GM12891 (cell line): ENCODE results near the gene TMC7. TPM values are rescaled to one million over a fixed set of nuclear protein-coding genes. Genes with fewer than 3 reads are reported as not detected.
A peak's percentile ranks its signal among the peaks of the same experiment; 100 is the strongest.

Experiments
- DNase-seq: peaks from one replicate; pipeline ENCODE4 v3.0.0; 2011; ENCODE audit warnings: low spot score; ENCODE audit not compliant: insufficient read length
- FAIRE-seq: peaks from 2 replicates; lab custom pipeline; 2011; peaks lifted over from hg19 to GRCh38; lab: Jason Lieb, UNC
- PAX5 ChIP-seq: IDR thresholded peaks from 2 replicates; pipeline ENCODE4 v1.6.1; 2011; ENCODE audit warnings: low read length, moderate library complexity, mild to moderate bottlenecking; ENCODE audit not compliant: insufficient read depth, severe bottlenecking
- POLR2A ChIP-seq: IDR thresholded peaks from 2 replicates; pipeline ENCODE4 v1.6.1; 2011; ENCODE audit warnings: low read depth, low read length, control low read depth
- POLR2AphosphoS5 ChIP-seq: IDR thresholded peaks from 2 replicates; pipeline ENCODE4 v1.6.1; 2011; ENCODE audit warnings: low read depth, low read length, control low read depth
- POU2F2 ChIP-seq: IDR thresholded peaks from 2 replicates; pipeline ENCODE4 v1.6.1; 2011; ENCODE audit warnings: low read depth, mild to moderate bottlenecking, control low read depth, low read length, moderate library complexity
- SPI1 ChIP-seq: IDR thresholded peaks from 2 replicates; pipeline ENCODE4 v1.6.1; 2011; ENCODE audit warnings: low read depth, low read length, control low read depth
- TAF1 ChIP-seq: IDR thresholded peaks from 2 replicates; pipeline ENCODE4 v1.6.1; 2011; ENCODE audit warnings: low read depth, low read length, control low read depth
- polyA plus RNA-seq: library from polyadenylated mRNA; unstranded; fragments of >200 nt; gene quantifications from one replicate; pipeline ENCODE4 v1.2.1, GENCODE V29; 2012; ENCODE audit warnings: low read depth, missing spikeins, inconsistent platforms; ENCODE audit not compliant: missing spikeins

Gene TMC7
- polyA plus RNA-seq = not detected

GRCh38 chr16:18983565-18984434 lies at the start of gene TMC7:
Gene TMC7, plus strand, starts transcription at chr16:18983934. Its CDS starts 130 bp downstream, at chr16:18984064.
- FAIRE-seq = no peak
- DNase-seq = peak; percentile 37
- no peak for TF ChIP-seq POLR2A
- TF ChIP-seq POU2F2 = no peak
- TF ChIP-seq TAF1 = no peak
- no peak for TF ChIP-seq POLR2AphosphoS5
- TF ChIP-seq PAX5 = no peak
- no peak for TF ChIP-seq SPI1

GRCh38 chr16:18936727-18937340 lies 46.9 kb upstream of the TMC7 start:
- no peak for TF ChIP-seq POLR2A
- TF ChIP-seq POLR2AphosphoS5 = no peak
- no peak for TF ChIP-seq PAX5
- no peak for TF ChIP-seq SPI1
- TF ChIP-seq POU2F2 = no peak
- no peak for TF ChIP-seq TAF1
- FAIRE-seq (no peak), DNase-seq (no peak)

- DNase-seq (no peak), FAIRE-seq (no peak)
- TF ChIP-seq PAX5 = no peak
- TF ChIP-seq POLR2A = no peak
- no peak for TF ChIP-seq SPI1
- no peak for TF ChIP-seq POU2F2
- no peak for TF ChIP-seq POLR2AphosphoS5
- no peak for TF ChIP-seq TAF1
These were observed 46.3 kb upstream of the TMC7 start for GRCh38 chr16:18937390-18937789.

- DNase-seq (no peak), FAIRE-seq (no peak)
- TF ChIP-seq POLR2AphosphoS5 (no peak), POLR2A (no peak), PAX5 (no peak), POU2F2 (no peak), SPI1 (no peak), TAF1 (no peak)
These were observed 44.7 kb upstream of the TMC7 start for GRCh38 chr16:18938986-18939385.

GRCh38 chr16:18941471-18941870 lies 42.3 kb upstream of the TMC7 start:
- FAIRE-seq = no peak
- no peak for DNase-seq
- TF ChIP-seq POU2F2 (no peak), PAX5 (no peak), POLR2AphosphoS5 (no peak), TAF1 (no peak), POLR2A (no peak), SPI1 (no peak)

- no peak for TF ChIP-seq SPI1
- no peak for TF ChIP-seq POU2F2
- no peak for TF ChIP-seq TAF1
- no peak for TF ChIP-seq POLR2A
- no peak for TF ChIP-seq PAX5
- no peak for TF ChIP-seq POLR2AphosphoS5
- FAIRE-seq = no peak
- DNase-seq = no peak
These were observed 41.7 kb upstream of the TMC7 start for GRCh38 chr16:18942061-18942460.

- FAIRE-seq (no peak), DNase-seq (no peak)
- TF ChIP-seq POLR2AphosphoS5 (no peak), TAF1 (no peak), PAX5 (no peak), POLR2A (no peak), SPI1 (no peak), POU2F2 (no peak)
These were observed 40.3 kb upstream of the TMC7 start for GRCh38 chr16:18943414-18943813.

- no peak for FAIRE-seq
- no peak for DNase-seq
- TF ChIP-seq POLR2A (no peak), SPI1 (no peak), TAF1 (no peak), PAX5 (no peak), POLR2AphosphoS5 (no peak), POU2F2 (no peak)
These were observed 38.5 kb upstream of the TMC7 start for GRCh38 chr16:18945233-18945632.

- FAIRE-seq = no peak
- DNase-seq = no peak
- no peak for TF ChIP-seq PAX5
- TF ChIP-seq POLR2AphosphoS5 = no peak
- no peak for TF ChIP-seq POU2F2
- no peak for TF ChIP-seq TAF1
- no peak for TF ChIP-seq SPI1
These were observed 35.2 kb upstream of the TMC7 start for GRCh38 chr16:18948372-18949020.

- no peak for TF ChIP-seq TAF1
- no peak for TF ChIP-seq SPI1
- TF ChIP-seq PAX5 = no peak
- TF ChIP-seq POLR2AphosphoS5 = no peak
- TF ChIP-seq POLR2A = no peak
- no peak for TF ChIP-seq POU2F2
- FAIRE-seq = no peak
- no peak for DNase-seq
These were observed 33.1 kb upstream of the TMC7 start for GRCh38 chr16:18950469-18951185.
